Measurements from ENCODE around the gene BMP15. TPM values are rescaled to one million over a fixed set of nuclear protein-coding genes. Genes with fewer than 3 reads are reported as not detected.

The BMP15 gene
- total RNA-seq, 4 donors from 2014 or later = not detected

DNA sequence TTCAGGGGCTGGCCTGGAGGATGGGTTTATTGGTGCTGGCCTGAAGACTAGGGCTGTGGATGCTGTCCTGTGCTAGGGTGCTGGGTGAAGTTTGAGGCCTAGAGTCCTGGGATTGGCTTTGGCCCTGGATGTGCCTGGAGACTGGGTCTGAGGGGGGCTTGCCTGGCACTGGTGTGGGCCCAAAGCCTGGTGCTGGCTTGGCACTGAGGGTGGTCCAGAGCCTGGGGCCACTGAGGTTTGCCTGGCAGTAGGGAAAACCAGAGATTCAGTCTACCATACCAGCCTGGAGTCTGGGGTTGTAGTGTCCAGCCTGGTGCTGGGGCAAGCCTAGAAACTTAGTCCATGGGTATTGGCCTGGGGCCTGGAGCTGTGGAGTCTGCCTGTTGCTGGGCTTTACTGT is 16.6 kb downstream of the BMP15 start:
- Histone ChIP-seq H3K27ac (replicated peaks in 1 of 4) (no peak overlapping the region), H3K27me3 (no peaks in the 10 kb centered on the region), H3K36me3 (no peaks in the 10 kb centered on the region), H3K4me1 (no peaks in the 10 kb centered on the region), H3K9me3 (no peaks in the 10 kb centered on the region), H3K4me3 (no peak overlapping the region)
- TF ChIP-seq POLR2A (IDR thresholded peaks at IDR 0.05; ENCODE audit: low read depth) (no peak), EP300 (IDR thresholded peaks at IDR 0.05) (no peak), POLR2AphosphoS5 (IDR thresholded peaks at IDR 0.05) (no peak)
- TF ChIP-seq, protein P1, sequence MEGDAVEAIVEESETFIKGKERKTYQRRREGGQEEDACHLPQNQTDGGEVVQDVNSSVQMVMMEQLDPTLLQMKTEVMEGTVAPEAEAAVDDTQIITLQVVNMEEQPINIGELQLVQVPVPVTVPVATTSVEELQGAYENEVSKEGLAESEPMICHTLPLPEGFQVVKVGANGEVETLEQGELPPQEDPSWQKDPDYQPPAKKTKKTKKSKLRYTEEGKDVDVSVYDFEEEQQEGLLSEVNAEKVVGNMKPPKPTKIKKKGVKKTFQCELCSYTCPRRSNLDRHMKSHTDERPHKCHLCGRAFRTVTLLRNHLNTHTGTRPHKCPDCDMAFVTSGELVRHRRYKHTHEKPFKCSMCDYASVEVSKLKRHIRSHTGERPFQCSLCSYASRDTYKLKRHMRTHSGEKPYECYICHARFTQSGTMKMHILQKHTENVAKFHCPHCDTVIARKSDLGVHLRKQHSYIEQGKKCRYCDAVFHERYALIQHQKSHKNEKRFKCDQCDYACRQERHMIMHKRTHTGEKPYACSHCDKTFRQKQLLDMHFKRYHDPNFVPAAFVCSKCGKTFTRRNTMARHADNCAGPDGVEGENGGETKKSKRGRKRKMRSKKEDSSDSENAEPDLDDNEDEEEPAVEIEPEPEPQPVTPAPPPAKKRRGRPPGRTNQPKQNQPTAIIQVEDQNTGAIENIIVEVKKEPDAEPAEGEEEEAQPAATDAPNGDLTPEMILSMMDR (IDR thresholded peaks at IDR 0.05) = no peak
- DNase-seq (ENCODE audit: extremely low spot score) = no peak
- intact Hi-C loops (cut with DNase I) = no loop called here

DNA sequence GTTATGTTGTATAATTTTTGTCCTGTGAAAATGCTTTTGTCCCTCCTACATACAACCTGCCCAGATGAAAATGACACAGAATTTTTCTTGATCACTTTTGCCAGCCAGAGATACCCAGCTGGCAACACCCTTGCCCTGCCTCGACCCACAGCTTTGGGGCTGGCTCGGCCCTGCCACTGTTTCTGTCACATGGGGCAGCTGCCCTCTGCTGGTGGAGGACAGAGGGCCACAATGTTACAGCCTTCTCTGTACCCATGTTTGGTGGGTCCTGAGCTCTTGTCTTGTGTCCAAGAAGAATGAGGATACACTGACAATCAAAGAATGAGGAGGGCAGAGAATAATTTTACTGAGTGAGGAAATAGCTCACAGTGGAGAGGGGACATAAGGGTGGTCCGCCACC is 31.1 kb downstream of the BMP15 start:
- no peaks in the 10 kb centered on the region for H3K4me1 ChIP-seq
- no peaks in the 10 kb centered on the region for H3K9me3 ChIP-seq
- DNase-seq (ENCODE audit: extremely low spot score) = no peak
- WGBS = 76% methylated on average over 3 of the region's 3 CpGs
- H3K4me3 ChIP-seq = no peak overlapping the region
- H3K27me3 ChIP-seq = no peaks in the 10 kb centered on the region
- no peaks in the 10 kb centered on the region for H3K36me3 ChIP-seq
- H3K27ac ChIP-seq (replicated peaks in 1 of 4) = no peak overlapping the region
- intact Hi-C loops (cut with DNase I) = no loop called here
- no peak for TF ChIP-seq EP300 (IDR thresholded peaks at IDR 0.05)
- TF ChIP-seq, protein P1 (IDR thresholded peaks at IDR 0.05) = peak in 1 of 3 experiments; percentile 24
- no peak for TF ChIP-seq POLR2AphosphoS5 (IDR thresholded peaks at IDR 0.05)
- no peak for TF ChIP-seq POLR2A (IDR thresholded peaks at IDR 0.05; ENCODE audit: low read depth)

DNA sequence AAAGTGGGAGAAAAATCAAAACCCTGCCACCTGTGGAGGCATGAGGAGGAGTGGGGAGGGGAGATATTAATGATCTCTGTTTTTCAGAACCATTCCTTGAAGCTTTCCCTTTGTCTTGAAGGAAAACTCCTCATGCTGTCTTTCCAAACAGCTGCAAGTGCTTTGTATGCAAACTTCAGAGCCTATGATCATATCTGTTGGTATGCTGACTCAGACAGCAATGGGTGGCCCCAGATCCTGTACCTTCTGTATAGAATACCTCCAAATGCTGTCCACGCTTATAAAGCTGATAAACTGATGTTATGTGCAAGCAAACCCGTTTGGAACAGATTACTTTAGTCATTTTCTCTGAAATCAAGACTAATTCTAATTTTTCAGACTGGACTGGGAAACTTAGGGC is 31.9 kb downstream of the BMP15 start:
- TF ChIP-seq POLR2AphosphoS5 (IDR thresholded peaks at IDR 0.05) (no peak), POLR2A (IDR thresholded peaks at IDR 0.05; ENCODE audit: low read depth) (no peak), EP300 (IDR thresholded peaks at IDR 0.05) (no peak)
- TF ChIP-seq, protein P1 (IDR thresholded peaks at IDR 0.05) = no peak
- Histone ChIP-seq H3K9me3 (no peaks in the 10 kb centered on the region), H3K27ac (replicated peaks in 1 of 4) (no peak overlapping the region), H3K27me3 (no peaks in the 10 kb centered on the region), H3K4me1 (no peaks in the 10 kb centered on the region), H3K36me3 (no peaks in the 10 kb centered on the region), H3K4me3 (no peak overlapping the region)
- intact Hi-C loops (cut with DNase I) = no loop called here
- 40% methylated on average over 2 of the region's 2 CpGs for WGBS
- no peak for DNase-seq (ENCODE audit: extremely low spot score)

DNA sequence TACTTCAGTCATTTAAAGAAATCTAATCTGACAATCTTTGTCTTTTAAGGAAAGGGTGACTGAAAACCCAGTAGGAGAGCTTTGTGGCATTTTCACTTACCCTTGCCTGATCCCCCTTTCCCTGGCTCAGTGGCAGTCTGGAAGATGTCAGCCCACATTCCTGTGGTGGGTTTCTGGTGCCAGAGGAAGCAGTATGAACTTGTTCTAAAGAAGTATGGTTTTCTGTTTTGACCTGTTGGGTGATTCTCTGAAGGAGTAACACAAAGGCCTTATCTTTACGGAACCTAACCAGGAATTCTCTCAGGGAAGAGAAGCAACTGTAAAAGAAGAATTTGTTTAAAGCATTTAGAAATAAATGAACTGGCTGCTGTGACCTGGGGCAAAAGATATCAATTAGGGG is 41.9 kb downstream of the BMP15 start:
- Histone ChIP-seq H3K4me1 (no peaks in the 10 kb centered on the region), H3K4me3 (no peak overlapping the region), H3K36me3 (no peaks in the 10 kb centered on the region), H3K9me3 (peaks cover 0 to 12% (median 0%) of the 10 kb centered on the region in 4 donors), H3K27me3 (no peaks in the 10 kb centered on the region), H3K27ac (replicated peaks in 1 of 4) (no peak overlapping the region)
- TF ChIP-seq, protein P1 (IDR thresholded peaks at IDR 0.05) = no peak
- no peak for TF ChIP-seq EP300 (IDR thresholded peaks at IDR 0.05)
- TF ChIP-seq POLR2A (IDR thresholded peaks at IDR 0.05; ENCODE audit: low read depth) = no peak
- no peak for TF ChIP-seq POLR2AphosphoS5 (IDR thresholded peaks at IDR 0.05)
- WGBS = 91% methylated on average over 1 of the region's 1 CpG
- intact Hi-C loops (cut with DNase I) = no loop called here
- DNase-seq (ENCODE audit: extremely low spot score) = no peak

DNA sequence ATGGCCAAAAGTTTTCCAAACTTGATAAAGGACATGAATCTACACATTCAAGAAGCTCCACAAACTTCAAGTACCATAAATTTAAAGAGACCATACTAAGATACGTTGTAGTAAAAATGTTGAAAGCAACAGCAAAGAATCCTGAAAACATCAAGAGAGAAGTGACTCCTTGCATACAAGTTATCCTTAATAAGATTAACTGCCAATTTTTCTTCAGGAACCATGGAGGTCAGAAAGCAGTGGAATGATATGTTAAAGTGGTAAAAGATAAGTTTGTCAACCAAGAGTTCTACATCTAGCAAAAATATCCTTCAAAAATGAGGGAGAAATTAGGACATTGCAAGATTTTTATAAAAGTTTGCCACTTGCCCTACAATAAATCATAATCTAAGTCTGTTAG is 43.3 kb downstream of the BMP15 start:
- intact Hi-C loops (cut with DNase I) = no loop called here
- TF ChIP-seq, protein P1 (IDR thresholded peaks at IDR 0.05) = no peak
- TF ChIP-seq POLR2A (IDR thresholded peaks at IDR 0.05; ENCODE audit: low read depth) (no peak), EP300 (IDR thresholded peaks at IDR 0.05) (no peak), POLR2AphosphoS5 (IDR thresholded peaks at IDR 0.05) (no peak)
- WGBS = 81% methylated on average over 1 of the region's 1 CpG
- Histone ChIP-seq H3K4me1 (no peaks in the 10 kb centered on the region), H3K9me3 (peaks cover 0 to 12% (median 0%) of the 10 kb centered on the region in 4 donors), H3K4me3 (no peak overlapping the region), H3K36me3 (no peaks in the 10 kb centered on the region), H3K27ac (replicated peaks in 1 of 4) (no peak overlapping the region), H3K27me3 (no peaks in the 10 kb centered on the region)
- DNase-seq (ENCODE audit: extremely low spot score) = no peak

All from esophagus muscularis mucosa (tissue), 4 donors.